Subcutaneous abdominal adipose tissue (tissue), 5 donors: ENCODE data around the gene ITPR1.

Experiments
- H3K27ac ChIP-seq: one replicate; pipeline ENCODE4 v1.7.0; 2013; ENCODE audit warnings: low read depth, mild to moderate bottlenecking, inconsistent platforms, low read length, moderate library complexity
- H3K27me3 ChIP-seq, 5 donors: one replicate each; pipeline ENCODE4 v1.7.0; 2013; ENCODE audit warnings: low read length in 5 of 5, inconsistent platforms in 1 of 5; ENCODE audit not compliant: control insufficient read depth in 5 of 5, insufficient read depth in 4 of 5
- H3K36me3 ChIP-seq, 5 donors: one replicate each; pipeline ENCODE4 v1.7.0; 2013; ENCODE audit warnings: low read length in 5 of 5; ENCODE audit not compliant: control insufficient read depth in 5 of 5, insufficient read depth in 5 of 5
- H3K4me1 ChIP-seq, 5 donors: one replicate each; pipeline ENCODE4 v1.7.0; 2013; ENCODE audit warnings: low read length in 5 of 5, mild to moderate bottlenecking in 3 of 5, moderate library complexity in 1 of 5; ENCODE audit not compliant: control insufficient read depth in 5 of 5, insufficient read depth in 5 of 5
- H3K4me3 ChIP-seq, 5 donors: one replicate each; pipeline ENCODE4 v1.7.0; 2013; ENCODE audit warnings: low read length in 5 of 5, low read depth in 1 of 5
- H3K9ac ChIP-seq, 5 donors: one replicate each; pipeline ENCODE4 v1.7.0; 2013; ENCODE audit warnings: low read length in 5 of 5, mild to moderate bottlenecking in 4 of 5, moderate library complexity in 3 of 5
- H3K9me3 ChIP-seq, 5 donors: one replicate each; pipeline ENCODE4 v1.7.0; 2013; ENCODE audit warnings: low read length in 5 of 5; ENCODE audit not compliant: control insufficient read depth in 5 of 5
- donor health status: healthy.
- donor health status: healthy.
- donor health status: healthy.
- donor health status: healthy.
- donor health status: healthy.

The ITPR1 gene

GRCh38 chr3:4497843-4498324, 4.7 kb downstream of the ITPR1 start:
- H3K9ac ChIP-seq = no peak overlapping the region
- no peaks in the 10 kb centered on the region for H3K9me3 ChIP-seq
- H3K36me3 ChIP-seq = peaks cover 0 to 6% (median 4%) of the 10 kb centered on the region in 5 donors
- H3K27ac ChIP-seq = no peak overlapping the region
- peaks cover 0 to 26% (median 24%) of the 10 kb centered on the region in 5 donors for H3K4me1 ChIP-seq
- H3K27me3 ChIP-seq = no peaks in the 10 kb centered on the region
- no peak overlapping the region for H3K4me3 ChIP-seq

GRCh38 chr3:4498446-4498845, 5.3 kb downstream of the ITPR1 start:
- Histone ChIP-seq H3K9ac (no peak overlapping the region), H3K36me3 (peaks cover 0 to 6% (median 4%) of the 10 kb centered on the region in 5 donors), H3K4me1 (peaks cover 0 to 24% (median 21%) of the 10 kb centered on the region in 5 donors), H3K4me3 (no peak overlapping the region), H3K27me3 (no peaks in the 10 kb centered on the region), H3K9me3 (no peaks in the 10 kb centered on the region), H3K27ac (no peak overlapping the region)

- H3K9me3 ChIP-seq = no peaks in the 10 kb centered on the region
Measured at GRCh38 chr3:4501437-4501836, 8.3 kb downstream of the ITPR1 start.

GRCh38 chr3:4501927-4502326, 8.8 kb downstream of the ITPR1 start:
- no peak overlapping the region for H3K27ac ChIP-seq
- no peaks in the 10 kb centered on the region for H3K9me3 ChIP-seq

More at GRCh38 chr3:4501437-4501836, 8.3 kb downstream of the ITPR1 start:
- Histone ChIP-seq H3K27ac (no peak overlapping the region), H3K9ac (no peak overlapping the region), H3K4me3 (no peak overlapping the region), H3K4me1 (peaks cover 2 to 18% (median 12%) of the 10 kb centered on the region in 5 donors), H3K36me3 (peaks cover 0 to 6% (median 4%) of the 10 kb centered on the region in 5 donors), H3K27me3 (no peaks in the 10 kb centered on the region)

GRCh38 chr3:4503050-4503449, 9.9 kb downstream of the ITPR1 start:
- peaks cover 0 to 6% (median 4%) of the 10 kb centered on the region in 5 donors for H3K36me3 ChIP-seq
- H3K9ac ChIP-seq = no peak overlapping the region
- no peak overlapping the region for H3K27ac ChIP-seq
- H3K9me3 ChIP-seq = no peaks in the 10 kb centered on the region
- H3K27me3 ChIP-seq = no peaks in the 10 kb centered on the region
- no peak overlapping the region for H3K4me3 ChIP-seq
- H3K4me1 ChIP-seq = peaks cover 2 to 18% (median 12%) of the 10 kb centered on the region in 5 donors

More at GRCh38 chr3:4501927-4502326, 8.8 kb downstream of the ITPR1 start:
- Histone ChIP-seq H3K9ac (no peak overlapping the region), H3K4me1 (peaks cover 2 to 18% (median 12%) of the 10 kb centered on the region in 5 donors), H3K27me3 (no peaks in the 10 kb centered on the region), H3K4me3 (no peak overlapping the region), H3K36me3 (peaks cover 0 to 6% (median 4%) of the 10 kb centered on the region in 5 donors)

- peak overlapping the region in 4 of 5 donors; percentile 47 to 57 (median 51) for H3K4me3 ChIP-seq
- no peaks in the 10 kb centered on the region for H3K9me3 ChIP-seq
- H3K36me3 ChIP-seq = peaks cover 0 to 6% (median 4%) of the 10 kb centered on the region in 5 donors
- H3K27me3 ChIP-seq = no peaks in the 10 kb centered on the region
- H3K9ac ChIP-seq = peak overlapping the region in 3 of 5 donors; percentile 38 to 63 (median 53)
- H3K27ac ChIP-seq = peak overlapping the region; percentile 60
- H3K4me1 ChIP-seq = peaks cover 2 to 18% (median 12%) of the 10 kb centered on the region in 5 donors
Measured at GRCh38 chr3:4504340-4505261, 11.5 kb downstream of the ITPR1 start.

- Histone ChIP-seq H3K36me3 (peaks cover 0 to 6% (median 4%) of the 10 kb centered on the region in 5 donors), H3K4me3 (no peak overlapping the region), H3K27me3 (no peaks in the 10 kb centered on the region), H3K9ac (no peak overlapping the region), H3K27ac (no peak overlapping the region), H3K9me3 (no peaks in the 10 kb centered on the region), H3K4me1 (peaks cover 2 to 29% (median 22%) of the 10 kb centered on the region in 5 donors)
Measured at GRCh38 chr3:4505688-4506558, 12.8 kb downstream of the ITPR1 start.

- no peak overlapping the region for H3K9ac ChIP-seq
Measured at GRCh38 chr3:4506559-4507023, 13.4 kb downstream of the ITPR1 start.

GRCh38 chr3:4507024-4507596, 14.0 kb downstream of the ITPR1 start:
- Histone ChIP-seq H3K4me1 (peaks cover 2 to 40% (median 29%) of the 10 kb centered on the region in 5 donors), H3K4me3 (no peak overlapping the region), H3K36me3 (no peaks in the 10 kb centered on the region)

More at GRCh38 chr3:4506559-4507023, 13.4 kb downstream of the ITPR1 start:
- H3K27ac ChIP-seq = no peak overlapping the region
- H3K36me3 ChIP-seq = peaks cover 0 to 1% (median 0%) of the 10 kb centered on the region in 5 donors
- H3K9me3 ChIP-seq = no peaks in the 10 kb centered on the region
- H3K27me3 ChIP-seq = no peaks in the 10 kb centered on the region
- no peak overlapping the region for H3K4me3 ChIP-seq
- peaks cover 2 to 35% (median 28%) of the 10 kb centered on the region in 5 donors for H3K4me1 ChIP-seq

More at GRCh38 chr3:4507024-4507596, 14.0 kb downstream of the ITPR1 start:
- H3K27me3 ChIP-seq = no peaks in the 10 kb centered on the region
- no peak overlapping the region for H3K9ac ChIP-seq
- no peaks in the 10 kb centered on the region for H3K9me3 ChIP-seq
- no peak overlapping the region for H3K27ac ChIP-seq
